Subcutaneous adipose tissue (tissue), 4 donors: ENCODE measurements around the gene TCAIM. TPM values are rescaled to one million over a fixed set of nuclear protein-coding genes. Genes with fewer than 3 reads are reported as not detected.

ENCODE experiments used
- CTCF ChIP-seq: fragments of 450-650 bp; IDR thresholded peaks from one replicate; pipeline ENCODE4 v1.5.1; 2016; ENCODE audit warnings: low read depth, mild to moderate bottlenecking, control low read depth, antibody characterized with exemption, moderate library complexity
- total RNA-seq, 4 donors: library from RNA; depleted of rRNA; stranded (reverse); fragments of >200 nt; gene quantifications; one replicate each; pipeline ENCODE4 v1.1.0, GENCODE V29; 2016

The TCAIM gene
- total RNA-seq, 4 donors from 2014 or later, result 19.8 to 36.7 (median 26.7) TPM

- no peak for TF ChIP-seq CTCF
These were observed 8.1 kb upstream of the TCAIM start for GRCh38 chr3:44330444-44330843.

GRCh38 chr3:44334326-44334725 lies 4.2 kb upstream of the TCAIM start:
- no peak for TF ChIP-seq CTCF

GRCh38 chr3:44337248-44337785 lies 1.2 kb upstream of the TCAIM start:
- TF ChIP-seq CTCF, result no peak

GRCh38 chr3:44338828-44339127 lies 212 bp downstream of the TCAIM start:
- TF ChIP-seq CTCF, result no peak

GRCh38 chr3:44339181-44340057 lies 853 bp downstream of the TCAIM start:
- TF ChIP-seq CTCF, result no peak

GRCh38 chr3:44340058-44340395 lies 1.5 kb downstream of the TCAIM start:
- no peak for TF ChIP-seq CTCF

GRCh38 chr3:44342176-44342790 lies 3.7 kb downstream of the TCAIM start:
- no peak for TF ChIP-seq CTCF
